Activated CD8-positive, alpha-beta T cell treated with anti-CD3 and anti-CD28 coated beads for 36 hours (primary cell): Measurements from ENCODE around the gene TMEM219. TPM values are rescaled to one million over a fixed set of nuclear protein-coding genes. Genes with fewer than 3 reads are reported as not detected.

Experiments
- ATAC-seq: fragments of 200-7000 bp; cut with Tn5 transposase; one replicate; pipeline ENCODE4 v1.10.0; 2021; ENCODE audit warnings: mild to moderate bottlenecking, moderate library complexity
- CTCF ChIA-PET: fragments of 350-600 bp; sonication (Branson Sonifier 250); formaldehyde crosslinking; loops from one replicate; lab custom pipeline; 2021; ENCODE audit warnings: antibody characterized with exemption; lab: Charles Lee
- POLR2A ChIA-PET: fragments of 350-600 bp; sonication (Branson Sonifier 250); formaldehyde crosslinking; loops from one replicate; lab custom pipeline; 2021; ENCODE audit warnings: antibody characterized with exemption; lab: Charles Lee
- DNase-seq: peaks from one replicate; pipeline ENCODE4 v3.0.0-alpha.2; 2020
- H3K27ac Mint-ChIP-seq: one replicate; pipeline ENCODE4 v1.8.0; 2021; ENCODE audit warnings: mild to moderate bottlenecking, mixed read lengths
- H3K27me3 Mint-ChIP-seq: one replicate; pipeline ENCODE4 v1.8.0; 2021; ENCODE audit warnings: mixed read lengths
- H3K36me3 Mint-ChIP-seq: one replicate; pipeline ENCODE4 v1.8.0; 2021; ENCODE audit warnings: low read depth, mixed read lengths
- H3K4me1 Mint-ChIP-seq: one replicate; pipeline ENCODE4 v1.8.0; 2021; ENCODE audit warnings: low read depth, mixed read lengths
- H3K4me3 Mint-ChIP-seq: one replicate; pipeline ENCODE4 v1.8.0; 2021; ENCODE audit warnings: mild to moderate bottlenecking, moderate library complexity, mixed read lengths
- H3K9me3 Mint-ChIP-seq: one replicate; pipeline ENCODE4 v1.8.0; 2021; ENCODE audit warnings: mixed read lengths
- intact Hi-C: fragments of 100-400 bp; cut with micrococcal nuclease; formaldehyde crosslinking; loops from one replicate; pipeline ENCODE4 v1.10.0; 2022
- total RNA-seq, 2 experiments: library from RNA; stranded (reverse); gene quantifications; one replicate each; pipeline ENCODE4 v1.2.3, GENCODE V29; 2021
- TF ChIP-seq, protein P1 (sequence below): fragments of 200-600 bp; IDR thresholded peaks from one replicate; pipeline ENCODE4 v1.8.0; 2022; ENCODE audit warnings: antibody characterized with exemption, mild to moderate bottlenecking

The TMEM219 gene
- total RNA-seq, 2 experiments from 2014 or later, result 31.9 to 34.9 TPM

DNA sequence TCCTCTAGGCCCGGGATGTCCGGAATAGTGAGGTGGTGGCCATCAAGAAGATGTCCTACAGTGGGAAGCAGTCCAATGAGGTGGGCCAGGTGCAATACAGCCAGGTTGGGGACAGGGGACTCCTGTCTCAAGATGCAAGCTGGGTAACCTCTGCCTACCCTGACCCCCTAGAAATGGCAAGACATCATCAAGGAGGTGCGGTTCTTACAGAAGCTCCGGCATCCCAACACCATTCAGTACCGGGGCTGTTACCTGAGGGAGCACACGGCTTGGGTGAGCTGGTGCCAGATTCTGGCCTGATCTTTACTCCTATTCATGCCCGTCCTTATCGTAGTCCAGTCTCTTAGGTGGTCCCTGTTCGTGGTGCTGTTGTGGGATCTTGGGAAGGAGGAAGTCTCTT, 16.2 kb downstream of the TMEM219 start:
- ATAC-seq (no peak), DNase-seq (no peak)
- TF ChIP-seq, protein P1, sequence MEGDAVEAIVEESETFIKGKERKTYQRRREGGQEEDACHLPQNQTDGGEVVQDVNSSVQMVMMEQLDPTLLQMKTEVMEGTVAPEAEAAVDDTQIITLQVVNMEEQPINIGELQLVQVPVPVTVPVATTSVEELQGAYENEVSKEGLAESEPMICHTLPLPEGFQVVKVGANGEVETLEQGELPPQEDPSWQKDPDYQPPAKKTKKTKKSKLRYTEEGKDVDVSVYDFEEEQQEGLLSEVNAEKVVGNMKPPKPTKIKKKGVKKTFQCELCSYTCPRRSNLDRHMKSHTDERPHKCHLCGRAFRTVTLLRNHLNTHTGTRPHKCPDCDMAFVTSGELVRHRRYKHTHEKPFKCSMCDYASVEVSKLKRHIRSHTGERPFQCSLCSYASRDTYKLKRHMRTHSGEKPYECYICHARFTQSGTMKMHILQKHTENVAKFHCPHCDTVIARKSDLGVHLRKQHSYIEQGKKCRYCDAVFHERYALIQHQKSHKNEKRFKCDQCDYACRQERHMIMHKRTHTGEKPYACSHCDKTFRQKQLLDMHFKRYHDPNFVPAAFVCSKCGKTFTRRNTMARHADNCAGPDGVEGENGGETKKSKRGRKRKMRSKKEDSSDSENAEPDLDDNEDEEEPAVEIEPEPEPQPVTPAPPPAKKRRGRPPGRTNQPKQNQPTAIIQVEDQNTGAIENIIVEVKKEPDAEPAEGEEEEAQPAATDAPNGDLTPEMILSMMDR, result no peak
- H3K27ac Mint-ChIP-seq, result no peak overlapping the region
- H3K4me1 Mint-ChIP-seq, result peaks cover 26% of the 10 kb centered on the region
- H3K27me3 Mint-ChIP-seq, result no peaks in the 10 kb centered on the region
- ChIA-PET CTCF (interaction anchor here (1.3 to 1.9 kb wide), 2 partner anchors 54 to 130 kb away, joined by 3 to 4 read pairs; no protein-coding TSS in a partner anchor), POLR2A (interaction anchor here (8.9 kb wide), 1 partner anchor 17 kb away, joined by 74 read pairs; the partner anchor contains the start of genes HIRIP3 and INO80E)
- H3K9me3 Mint-ChIP-seq, result peaks cover 1% of the 10 kb centered on the region
- no peak overlapping the region for H3K4me3 Mint-ChIP-seq
- intact Hi-C loops, result no loop called here
- H3K36me3 Mint-ChIP-seq, result peaks cover 24% of the 10 kb centered on the region

DNA sequence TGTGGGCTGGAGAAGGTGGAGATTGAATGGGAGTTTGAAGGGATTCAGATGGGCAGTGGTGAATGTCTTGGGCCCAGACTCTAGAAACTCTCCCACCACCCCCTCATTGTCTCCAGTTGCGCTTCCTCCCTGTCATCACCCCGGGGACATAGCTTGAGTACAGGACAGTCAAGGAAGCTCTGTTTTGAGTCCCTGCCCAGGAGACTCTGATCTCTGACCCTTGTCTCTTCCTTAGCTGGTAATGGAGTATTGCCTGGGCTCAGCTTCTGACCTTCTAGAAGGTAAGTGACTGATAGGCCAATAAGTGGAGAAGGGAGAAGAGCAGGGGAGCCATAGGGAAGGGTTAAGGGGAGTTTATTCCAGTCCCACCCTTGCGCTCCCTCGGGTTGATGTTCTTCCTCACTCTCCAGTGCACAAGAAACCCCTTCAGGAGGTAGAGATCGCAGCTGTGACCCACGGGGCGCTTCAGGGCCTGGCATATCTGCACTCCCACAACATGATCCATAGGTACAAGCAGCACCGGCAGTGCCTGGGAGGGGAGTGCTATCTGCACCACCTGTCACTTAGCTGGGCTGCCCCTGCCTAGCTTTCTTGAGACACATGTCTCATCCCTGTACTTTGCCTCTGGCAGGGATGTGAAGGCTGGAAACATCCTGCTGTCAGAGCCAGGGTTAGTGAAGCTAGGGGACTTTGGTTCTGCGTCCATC, 16.8 kb downstream of the TMEM219 start:
- CTCF ChIA-PET, result interaction anchor here (0.6 to 1.9 kb wide), 3 partner anchors 27 to 130 kb away, joined by 3 to 4 read pairs (median 3); no protein-coding TSS in a partner anchor
- Mint-ChIP-seq H3K27ac (no peak overlapping the region), H3K36me3 (peaks cover 25% of the 10 kb centered on the region), H3K27me3 (no peaks in the 10 kb centered on the region), H3K4me1 (peaks cover 23% of the 10 kb centered on the region), H3K4me3 (no peak overlapping the region), H3K9me3 (no peaks in the 10 kb centered on the region)
- ATAC-seq (no peak), DNase-seq (no peak)
- TF ChIP-seq, protein P1, result no peak
- POLR2A ChIA-PET, result interaction anchor here (0.6 to 8.9 kb wide), 3 partner anchors 16 to 56 kb away, joined by 3 to 74 read pairs (median 3); partner anchors contain the start of genes HIRIP3 and INO80E
- intact Hi-C loops, result no loop called here

DNA sequence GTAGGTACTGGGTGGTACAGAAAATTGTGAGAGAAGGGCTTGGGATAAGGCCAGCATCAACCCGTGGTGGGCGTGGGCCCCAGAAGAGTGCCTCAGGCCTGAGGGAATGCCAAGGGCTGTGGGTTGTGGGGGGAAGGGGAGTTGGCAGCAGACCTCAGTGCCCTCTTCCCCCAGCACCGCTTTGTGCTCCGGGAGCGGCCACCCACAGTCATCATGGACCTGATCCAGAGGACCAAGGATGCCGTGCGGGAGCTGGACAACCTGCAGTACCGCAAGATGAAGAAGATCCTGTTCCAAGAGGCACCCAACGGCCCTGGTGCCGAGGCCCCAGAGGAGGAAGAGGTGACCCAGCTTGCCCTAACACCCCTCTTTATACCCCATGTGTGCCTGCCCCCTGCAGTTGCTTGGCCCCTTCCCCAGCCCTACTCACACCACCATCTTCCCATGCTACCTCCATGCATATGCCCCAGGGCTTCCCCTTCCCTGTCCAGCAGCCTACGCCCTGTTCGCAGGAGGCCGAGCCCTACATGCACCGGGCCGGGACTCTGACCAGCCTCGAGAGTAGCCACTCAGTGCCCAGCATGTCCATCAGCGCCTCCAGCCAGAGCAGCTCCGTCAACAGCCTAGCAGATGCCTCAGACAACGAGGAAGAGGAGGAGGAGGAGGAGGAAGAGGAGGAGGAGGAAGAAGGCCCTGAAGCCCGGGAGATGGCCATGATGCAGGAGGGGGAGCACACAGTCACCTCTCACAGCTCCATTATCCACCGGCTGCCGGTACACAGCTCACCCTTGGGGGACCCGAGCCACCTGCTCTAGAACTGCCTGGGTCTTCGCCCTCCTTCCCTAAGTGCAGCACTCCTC, 20.9 kb downstream of the TMEM219 start:
- H3K27ac Mint-ChIP-seq, result no peak overlapping the region
- POLR2A ChIA-PET, result interaction anchor here (4.8 kb wide), 1 partner anchor 13 kb away, joined by 21 read pairs; the partner anchor contains the start of genes HIRIP3 and INO80E

GRCh38 chr16:29983420-29984136, 21.7 kb downstream of the TMEM219 start:
- intact Hi-C loops, result no loop called here
- ATAC-seq (no peak), DNase-seq (no peak)
- Mint-ChIP-seq H3K9me3 (no peaks in the 10 kb centered on the region), H3K4me1 (no peaks in the 10 kb centered on the region), H3K27me3 (no peaks in the 10 kb centered on the region), H3K4me3 (no peak overlapping the region), H3K27ac (no peak overlapping the region), H3K36me3 (peaks cover 42% of the 10 kb centered on the region)
- TF ChIP-seq, protein P1, result no peak
- POLR2A ChIA-PET, result interaction anchor here (0.6 to 4.8 kb wide), 2 partner anchors 12 to 574 kb away, joined by 4 to 21 read pairs; partner anchors contain the start of genes HIRIP3 and INO80E
- CTCF ChIA-PET, result no interaction called here

More for the DNA sequence above, 20.9 kb downstream of the TMEM219 start:
- CTCF ChIA-PET, result interaction anchor here (0.7 to 1.1 kb wide), 2 partner anchors 49 to 198 kb away, joined by 3 to 5 read pairs; no protein-coding TSS in a partner anchor
- intact Hi-C loops, result no loop called here
- H3K27me3 Mint-ChIP-seq, result no peaks in the 10 kb centered on the region
- no peaks in the 10 kb centered on the region for H3K4me1 Mint-ChIP-seq
- H3K36me3 Mint-ChIP-seq, result peaks cover 37% of the 10 kb centered on the region
- TF ChIP-seq, protein P1, result no peak
- no peak for ATAC-seq
- H3K4me3 Mint-ChIP-seq, result no peak overlapping the region
- no peak for DNase-seq
- no peaks in the 10 kb centered on the region for H3K9me3 Mint-ChIP-seq
